Body of pancreas (tissue), 4 donors: ENCODE data around the gene PINK1. TPM values are rescaled to one million over a fixed set of nuclear protein-coding genes. Genes with fewer than 3 reads are reported as not detected.

Experiments
- ATAC-seq: fragments of 150-250 bp; one replicate; pipeline ENCODE4 v1.9.1; 2016
- DNase-seq, 4 donors: peaks; one replicate each; pipeline ENCODE4 v3.0.0-alpha.2; 2019
- H3K27ac ChIP-seq, 4 donors: fragments of 200-600 bp; sonication (generic); 1 replicate in 3 of 4; 2 replicates in 1 of 4; pipeline versions ENCODE4 v1.5.1 to v1.6.1; 2016 to 2019; ENCODE audit warnings: mild to moderate bottlenecking in 1 of 4, mixed read lengths in 1 of 4, moderate library complexity in 1 of 4
- H3K27me3 ChIP-seq, 2 donors: fragments of 200-600 bp; sonication (generic); one replicate each; pipeline ENCODE4 v1.6.0; 2016; ENCODE audit warnings: mild to moderate bottlenecking in 1 of 2
- H3K36me3 ChIP-seq, 2 donors: fragments of 200-600 bp; sonication (generic); replicated peaks in 1 of 2; 2 replicates each; pipeline ENCODE4 v1.5.1; 2016; ENCODE audit warnings: low read depth in 2 of 2; ENCODE audit not compliant: insufficient read depth in 1 of 2
- H3K4me1 ChIP-seq: fragments of 200-600 bp; sonication (generic); one replicate; pipeline ENCODE4 v1.6.0; 2016
- H3K4me3 ChIP-seq, 2 donors: fragments of 200-600 bp; sonication (generic); 1 replicate in 1 of 2; 2 replicates in 1 of 2; pipeline ENCODE4 v1.5.1; 2016 to 2019
- H3K9me3 ChIP-seq, 3 donors: fragments of 200-600 bp; sonication (generic); 1 replicate in 2 of 3; 2 replicates in 1 of 3; pipeline ENCODE4 v1.5.1; 2016
- CTCF ChIP-seq, 7 experiments: fragments of 450-650 bp in 4 of 7; fragments of 200-600 bp in 3 of 7; sonication (generic) in 3 of 7; IDR thresholded peaks; one replicate each; pipeline ENCODE4 v1.5.1; 2016 to 2019; ENCODE audit warnings: antibody characterized with exemption in 7 of 7
- POLR2A ChIP-seq, 3 donors: fragments of 450-650 bp; IDR thresholded peaks; one replicate each; pipeline ENCODE4 v1.6.1; 2016; ENCODE audit warnings: antibody characterized with exemption in 3 of 3, mild to moderate bottlenecking in 2 of 3
- WGBS, 2 donors: methylation state at CpG; one replicate each; pipeline ENCODE4 v1.1.5; 2017; 5-methylcytosine and 5-hydroxymethylcytosine counted together
- intact Hi-C: fragments of 100-400 bp; cut with DNase I; formaldehyde crosslinking; loops from one replicate; pipeline ENCODE4 v1.15.1; 2023
- total RNA-seq, 2 donors: library from RNA; depleted of rRNA; stranded (reverse); fragments of >200 nt; gene quantifications; one replicate each; pipeline ENCODE4 v1.1.0, GENCODE V29; 2016

Gene PINK1
- total RNA-seq, 2 donors from 2014 or later, result 40.9 to 67.5 TPM

DNA sequence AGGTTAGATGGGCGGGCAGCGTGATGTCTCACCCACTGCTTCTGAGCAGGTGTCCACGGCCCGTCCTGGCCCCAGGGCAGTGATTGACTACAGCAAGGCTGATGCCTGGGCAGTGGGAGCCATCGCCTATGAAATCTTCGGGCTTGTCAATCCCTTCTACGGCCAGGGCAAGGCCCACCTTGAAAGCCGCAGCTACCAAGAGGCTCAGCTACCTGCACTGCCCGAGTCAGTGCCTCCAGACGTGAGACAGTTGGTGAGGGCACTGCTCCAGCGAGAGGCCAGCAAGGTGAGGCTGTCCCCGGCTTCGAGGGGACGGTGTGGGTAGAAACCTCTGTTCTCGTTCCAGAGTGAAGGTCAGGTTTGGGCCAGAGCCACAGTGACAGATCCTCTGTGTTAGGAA lies 15.7 kb downstream of the PINK1 start:
- TF ChIP-seq POLR2A (IDR thresholded peaks at IDR 0.05) (no peak), CTCF (IDR thresholded peaks at IDR 0.05) (no peak)
- DNase-seq (no peak), ATAC-seq (no peak)
- Histone ChIP-seq H3K36me3 (peaks cover 11 to 45% of the 10 kb centered on the region in 2 donors), H3K4me1 (no peaks in the 10 kb centered on the region), H3K9me3 (no peaks in the 10 kb centered on the region), H3K4me3 (no peak overlapping the region), H3K27ac (no peak overlapping the region), H3K27me3 (no peaks in the 10 kb centered on the region)
- intact Hi-C loops, result no loop called here
- WGBS, 2 donors, result 88 to 90% methylated on average over 12 to 15 of the region's 15 CpGs

GRCh38 chr1:20652300-20652699 lies 19.0 kb downstream of the PINK1 start:
- no peak for DNase-seq
- peak; percentile 5 for ATAC-seq
- TF ChIP-seq CTCF (IDR thresholded peaks at IDR 0.05) (no peak), POLR2A (IDR thresholded peaks at IDR 0.05) (no peak)
- no peaks in the 10 kb centered on the region for H3K9me3 ChIP-seq
- H3K27ac ChIP-seq, result no peak overlapping the region
- intact Hi-C loops, result no loop called here
- no peak overlapping the region for H3K4me3 ChIP-seq
- no peaks in the 10 kb centered on the region for H3K27me3 ChIP-seq
- H3K36me3 ChIP-seq, result peaks cover 12 to 52% of the 10 kb centered on the region in 2 donors
- WGBS, 2 donors, result 94 to 96% methylated on average over 15 of the region's 15 CpGs
- H3K4me1 ChIP-seq, result no peaks in the 10 kb centered on the region

DNA sequence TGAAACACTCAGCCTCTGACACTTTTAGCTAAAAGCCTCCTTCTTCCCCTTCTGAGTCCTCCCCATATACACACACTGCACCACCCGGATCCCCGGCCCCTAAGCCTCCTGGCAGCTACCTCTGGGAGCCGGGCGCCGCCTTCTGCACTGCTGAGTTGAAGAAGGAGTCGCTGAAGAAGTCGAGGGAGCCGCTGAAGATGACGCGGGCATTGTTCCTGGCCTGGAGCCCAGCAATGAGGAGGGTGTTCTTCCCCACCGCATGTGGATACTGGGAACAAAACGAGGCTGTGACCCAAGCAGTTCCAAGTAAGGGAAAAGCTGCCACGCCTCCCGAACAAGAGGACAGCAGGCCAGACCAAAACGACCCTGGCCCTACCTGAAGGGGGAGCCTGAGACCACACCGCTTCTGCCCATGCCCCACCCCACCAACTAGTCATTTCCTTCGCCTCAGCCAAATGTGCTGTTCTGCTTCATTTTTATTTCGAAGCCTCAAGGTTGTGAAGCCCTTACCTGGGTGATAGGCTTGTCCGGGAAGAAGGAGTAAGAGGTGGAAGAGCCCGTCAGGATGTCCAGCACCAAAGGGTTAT lies 20.9 kb downstream of the PINK1 start:
- TF ChIP-seq CTCF (IDR thresholded peaks at IDR 0.05) (no peak), POLR2A (IDR thresholded peaks at IDR 0.05) (no peak)
- no peak for ATAC-seq
- Histone ChIP-seq H3K27me3 (no peaks in the 10 kb centered on the region), H3K9me3 (no peaks in the 10 kb centered on the region), H3K27ac (no peak overlapping the region), H3K4me3 (no peak overlapping the region), H3K4me1 (peaks cover 17% of the 10 kb centered on the region), H3K36me3 (peaks cover 12 to 45% of the 10 kb centered on the region in 2 donors)
- WGBS, 2 donors, result 81 to 84% methylated on average over 20 of the region's 20 CpGs
- intact Hi-C loops, result no loop called here
- DNase-seq, result no peak

- intact Hi-C loops, result no loop called here
- no peaks in the 10 kb centered on the region for H3K9me3 ChIP-seq
- DNase-seq, result no peak
- H3K36me3 ChIP-seq, result peaks cover 12 to 36% of the 10 kb centered on the region in 2 donors
- no peaks in the 10 kb centered on the region for H3K27me3 ChIP-seq
- no peak overlapping the region for H3K4me3 ChIP-seq
- no peak for TF ChIP-seq CTCF (IDR thresholded peaks at IDR 0.05)
- no peak for TF ChIP-seq POLR2A (IDR thresholded peaks at IDR 0.05)
- peaks cover 33% of the 10 kb centered on the region for H3K4me1 ChIP-seq
- no peak overlapping the region for H3K27ac ChIP-seq
- ATAC-seq, result no peak
- 64 to 78% methylated on average over 12 of the region's 12 CpGs for WGBS, 2 donors
These were observed 23.8 kb downstream of the PINK1 start for GRCh38 chr1:20657024-20657423.
